Measurements from ENCODE around the gene ST3GAL3.

- no peak for TF ChIP-seq HOXB5 (CRISPR knock-in tag; IDR thresholded peaks at IDR 0.05)
- no peak for TF ChIP-seq CTCF (IDR thresholded peaks at IDR 0.05)
- TF ChIP-seq EP300 (IDR thresholded peaks at IDR 0.05), result no peak
- TF ChIP-seq REST (IDR thresholded peaks at IDR 0.05), result no peak
- TF ChIP-seq CBX8 (IDR thresholded peaks at IDR 0.05), result no peak
Measured at GRCh38 chr1:43753422-43753821, 46.1 kb downstream of the ST3GAL3 start.
